ENCODE results near the gene ERCC1. TPM values are rescaled to one million over a fixed set of nuclear protein-coding genes. Genes with fewer than 3 reads are reported as not detected.

The ERCC1 gene
- total RNA-seq, 1 donor = 73.0 TPM

DNA sequence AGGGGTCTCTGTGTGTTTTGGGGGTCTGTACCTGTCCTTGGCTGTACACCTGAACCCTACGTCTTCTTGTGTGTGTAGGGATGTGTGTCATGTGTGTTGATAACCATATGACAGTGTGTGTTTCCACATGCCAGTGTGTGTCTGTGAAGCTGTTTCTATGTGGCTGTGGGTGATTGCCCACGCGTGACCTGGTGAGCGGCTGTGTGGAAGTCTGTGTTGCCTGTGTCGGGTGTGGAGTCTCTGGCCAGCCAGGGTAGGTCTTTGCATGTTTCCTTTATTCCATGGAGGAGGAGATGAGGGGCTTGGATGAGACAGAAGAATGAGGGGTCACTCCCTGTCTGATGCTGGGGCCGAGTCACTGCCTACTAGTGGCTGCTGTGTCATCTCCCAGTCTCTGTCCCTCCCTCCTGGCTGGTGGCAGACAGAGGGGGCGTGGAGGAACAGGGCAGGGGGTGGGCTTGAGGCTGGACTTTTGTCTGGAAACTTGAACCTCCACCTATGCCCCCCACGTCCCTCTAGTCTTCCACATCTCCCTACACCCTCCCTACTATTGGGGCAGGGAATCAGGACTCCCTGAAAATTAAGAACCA lies 41.2 kb upstream of the ERCC1 start:
- TF ChIP-seq CTCF (IDR thresholded peaks at IDR 0.05; ENCODE audit: insufficient read depth, low read depth, low read length) = no peak
- H3K4me3 ChIP-seq (ENCODE audit: low read depth, low read length) = no peak overlapping the region
- no peak for DNase-seq (ENCODE audit: low read depth)

- TF ChIP-seq CTCF (IDR thresholded peaks at IDR 0.05; ENCODE audit: insufficient read depth, low read depth, low read length) = no peak
- H3K4me3 ChIP-seq (ENCODE audit: low read depth, low read length) = no peak overlapping the region
- no peak for DNase-seq (ENCODE audit: low read depth)
Measured at GRCh38 chr19:45464274-45464673, 40.6 kb upstream of the ERCC1 start.

- no peak for TF ChIP-seq CTCF (IDR thresholded peaks at IDR 0.05; ENCODE audit: insufficient read depth, low read depth, low read length)
- no peak overlapping the region for H3K4me3 ChIP-seq (ENCODE audit: low read depth, low read length)
- DNase-seq (ENCODE audit: low read depth) = no peak
Measured at GRCh38 chr19:45463241-45463640, 39.5 kb upstream of the ERCC1 start.

DNA sequence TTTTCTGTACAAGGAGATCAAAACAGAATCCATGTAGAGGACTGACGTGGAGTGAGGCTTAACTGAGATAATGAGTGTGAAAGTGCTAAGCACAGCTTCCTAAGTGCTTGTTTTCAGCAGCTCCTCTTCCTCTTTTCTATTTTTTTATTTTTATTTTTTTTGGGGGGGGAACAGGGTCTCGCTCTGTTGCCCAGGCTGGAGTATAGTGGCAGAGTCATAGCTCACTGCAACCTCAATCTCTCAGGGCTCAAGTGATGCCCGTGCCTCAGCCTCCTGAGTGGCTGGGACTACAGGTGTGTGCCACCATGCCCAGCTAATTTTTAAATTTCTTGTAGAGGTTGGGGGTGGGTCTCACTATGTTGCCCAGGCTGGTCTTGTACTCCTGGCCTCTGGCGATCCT lies 38.5 kb upstream of the ERCC1 start:
- DNase-seq (ENCODE audit: low read depth) = no peak
- no peak overlapping the region for H3K4me3 ChIP-seq (ENCODE audit: low read depth, low read length)
- TF ChIP-seq CTCF (IDR thresholded peaks at IDR 0.05; ENCODE audit: insufficient read depth, low read depth, low read length) = no peak

DNA sequence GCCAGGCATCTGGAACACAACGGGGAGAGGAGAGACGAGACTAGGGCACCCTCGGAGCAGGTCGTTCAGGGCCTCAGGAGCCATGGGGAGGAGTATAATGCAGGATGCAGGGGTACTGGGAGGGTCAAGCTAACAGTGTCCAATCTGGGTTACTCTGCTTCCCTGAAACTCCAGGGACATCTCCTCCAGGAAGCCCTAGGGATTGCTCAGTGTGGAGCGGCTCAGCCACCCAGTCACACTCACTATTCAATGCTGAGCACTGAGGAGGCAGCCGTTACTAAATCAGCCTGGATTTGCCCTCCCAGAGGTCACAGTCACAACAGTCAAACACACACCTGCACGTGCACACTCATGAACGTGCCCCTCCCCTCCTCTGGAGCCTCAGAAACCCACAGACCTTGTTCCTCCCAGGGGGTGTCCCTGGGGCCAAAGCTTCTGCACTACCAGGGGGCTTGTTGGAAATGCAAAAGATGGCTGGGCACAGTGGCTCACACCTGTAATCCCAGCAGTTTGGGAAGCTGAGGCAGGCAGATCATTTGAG lies 37.2 kb upstream of the ERCC1 start:
- no peak for DNase-seq (ENCODE audit: low read depth)
- TF ChIP-seq CTCF (IDR thresholded peaks at IDR 0.05; ENCODE audit: insufficient read depth, low read depth, low read length) = no peak
- no peak overlapping the region for H3K4me3 ChIP-seq (ENCODE audit: low read depth, low read length)

GRCh38 chr19:45457776-45458175 lies 34.1 kb upstream of the ERCC1 start:
- TF ChIP-seq CTCF (IDR thresholded peaks at IDR 0.05; ENCODE audit: insufficient read depth, low read depth, low read length) = no peak
- DNase-seq (ENCODE audit: low read depth) = no peak
- no peak overlapping the region for H3K4me3 ChIP-seq (ENCODE audit: low read depth, low read length)

- TF ChIP-seq CTCF (IDR thresholded peaks at IDR 0.05; ENCODE audit: insufficient read depth, low read depth, low read length) = no peak
- DNase-seq (ENCODE audit: low read depth) = no peak
- H3K4me3 ChIP-seq (ENCODE audit: low read depth, low read length) = no peak overlapping the region
Measured at GRCh38 chr19:45456500-45456815, 32.7 kb upstream of the ERCC1 start.

All from fibroblast of villous mesenchyme (primary cell).